Measurements from ENCODE around the gene PET117.

The PET117 gene

DNA sequence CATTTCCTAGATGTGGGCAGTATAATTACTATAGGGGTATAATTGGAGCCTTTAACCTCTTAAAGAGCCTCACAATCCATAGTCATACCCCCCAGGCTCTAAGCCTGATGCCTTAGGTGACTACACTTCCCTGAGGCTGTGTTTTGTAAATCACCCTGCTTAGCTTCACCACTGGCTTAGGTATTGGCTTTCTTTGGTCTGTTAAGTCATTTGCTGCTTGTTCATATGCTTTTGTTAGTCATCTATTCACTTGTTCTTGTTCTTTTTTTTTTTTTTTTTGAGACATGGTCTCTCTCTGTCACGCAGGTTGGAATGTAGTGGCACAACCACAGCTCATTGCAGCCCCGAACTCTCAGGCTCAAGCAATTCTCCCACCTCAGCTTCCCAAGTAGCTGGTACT is 26.7 kb downstream of the PET117 start:
- Histone ChIP-seq H3K4me2 (ENCODE audit: low read length) (no peak overlapping the region), H3K4me3 (ENCODE audit: low read length) (no peak overlapping the region), H3K4me1 (ENCODE audit: control insufficient read depth, low read length) (no peaks in the 10 kb centered on the region), H4K20me1 (ENCODE audit: control insufficient read depth, insufficient read depth, low read depth, low read length) (0 out of 2 replicates have a peak, but pooled peaks cover 2% of the 10 kb centered on the region), H3K27me3 (ENCODE audit: control insufficient read depth, low read length) (no peaks in the 10 kb centered on the region), H3K27ac (ENCODE audit: low read depth, low read length) (no peak overlapping the region), H3K9me2 (replicated peaks; ENCODE audit: control insufficient read depth, low read length) (no peaks in the 10 kb centered on the region), H3K36me3 (ENCODE audit: control insufficient read depth, low read length) (peaks cover 79% of the 10 kb centered on the region), H3K9me3 (ENCODE audit: control insufficient read depth, insufficient read depth, low read length) (no peaks in the 10 kb centered on the region), H3K79me2 (ENCODE audit: control insufficient read depth, low read length) (peaks cover 53% of the 10 kb centered on the region), H3F3A (ENCODE audit: control insufficient read depth, insufficient read depth) (no peaks in the 10 kb centered on the region)
- TF ChIP-seq, protein P1, sequence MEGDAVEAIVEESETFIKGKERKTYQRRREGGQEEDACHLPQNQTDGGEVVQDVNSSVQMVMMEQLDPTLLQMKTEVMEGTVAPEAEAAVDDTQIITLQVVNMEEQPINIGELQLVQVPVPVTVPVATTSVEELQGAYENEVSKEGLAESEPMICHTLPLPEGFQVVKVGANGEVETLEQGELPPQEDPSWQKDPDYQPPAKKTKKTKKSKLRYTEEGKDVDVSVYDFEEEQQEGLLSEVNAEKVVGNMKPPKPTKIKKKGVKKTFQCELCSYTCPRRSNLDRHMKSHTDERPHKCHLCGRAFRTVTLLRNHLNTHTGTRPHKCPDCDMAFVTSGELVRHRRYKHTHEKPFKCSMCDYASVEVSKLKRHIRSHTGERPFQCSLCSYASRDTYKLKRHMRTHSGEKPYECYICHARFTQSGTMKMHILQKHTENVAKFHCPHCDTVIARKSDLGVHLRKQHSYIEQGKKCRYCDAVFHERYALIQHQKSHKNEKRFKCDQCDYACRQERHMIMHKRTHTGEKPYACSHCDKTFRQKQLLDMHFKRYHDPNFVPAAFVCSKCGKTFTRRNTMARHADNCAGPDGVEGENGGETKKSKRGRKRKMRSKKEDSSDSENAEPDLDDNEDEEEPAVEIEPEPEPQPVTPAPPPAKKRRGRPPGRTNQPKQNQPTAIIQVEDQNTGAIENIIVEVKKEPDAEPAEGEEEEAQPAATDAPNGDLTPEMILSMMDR (IDR thresholded peaks at IDR 0.05; ENCODE audit: low read depth, low read length, poor library complexity, severe bottlenecking) = no peak

- Histone ChIP-seq H3K27ac (ENCODE audit: low read depth, low read length) (no peak overlapping the region), H3K36me3 (ENCODE audit: control insufficient read depth, low read length) (peaks cover 78% of the 10 kb centered on the region), H3K4me2 (ENCODE audit: low read length) (no peak overlapping the region), H3K9me2 (replicated peaks; ENCODE audit: control insufficient read depth, low read length) (no peaks in the 10 kb centered on the region), H3K9me3 (ENCODE audit: control insufficient read depth, insufficient read depth, low read length) (no peaks in the 10 kb centered on the region), H3K79me2 (ENCODE audit: control insufficient read depth, low read length) (peaks cover 63% of the 10 kb centered on the region), H3K4me3 (ENCODE audit: low read length) (no peak overlapping the region), H3K27me3 (ENCODE audit: control insufficient read depth, low read length) (no peaks in the 10 kb centered on the region), H3K4me1 (ENCODE audit: control insufficient read depth, low read length) (no peaks in the 10 kb centered on the region), H3F3A (ENCODE audit: control insufficient read depth, insufficient read depth) (no peaks in the 10 kb centered on the region), H4K20me1 (ENCODE audit: control insufficient read depth, insufficient read depth, low read depth, low read length) (0 out of 2 replicates have a peak, but pooled peaks cover 2% of the 10 kb centered on the region)
- TF ChIP-seq EZH2phosphoT487 (IDR thresholded peaks at IDR 0.05; ENCODE audit: borderline replicate concordance, low read length) = no peak
- TF ChIP-seq, protein P1 (IDR thresholded peaks at IDR 0.05; ENCODE audit: low read depth, low read length, poor library complexity, severe bottlenecking) = no peak
Observed at GRCh38 chr20:18165553-18165952, 27.9 kb downstream of the PET117 start.

DNA sequence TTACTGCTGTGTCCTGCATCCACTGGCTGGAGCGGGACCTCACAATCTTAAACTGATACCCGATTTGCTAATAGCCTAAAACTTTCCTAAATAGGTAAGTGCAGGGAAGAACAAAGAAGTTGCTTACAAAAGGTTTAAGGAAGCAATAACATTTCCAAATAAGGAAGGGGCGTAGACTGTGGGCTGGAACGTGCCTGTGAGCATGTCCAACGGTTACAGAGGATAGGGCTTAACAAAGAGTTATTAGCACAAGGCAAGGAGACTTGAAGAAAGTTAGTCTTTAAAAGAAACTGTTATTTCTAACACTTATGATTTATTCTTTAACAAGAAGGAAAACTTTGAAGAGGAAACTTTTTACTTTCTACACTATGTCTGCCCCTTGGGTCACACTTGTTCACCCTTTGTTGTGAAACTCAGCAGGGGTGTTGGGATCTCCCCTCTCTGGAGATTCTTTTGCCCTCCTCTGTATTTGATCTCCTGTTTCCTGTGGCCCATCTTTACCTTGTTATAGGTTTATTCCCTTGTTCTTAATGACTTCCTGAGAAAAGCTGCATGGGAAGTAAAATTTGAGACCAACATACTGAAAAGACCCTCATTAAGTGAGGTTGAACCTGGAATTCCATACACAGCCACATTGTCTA is 28.7 kb downstream of the PET117 start:
- H3K79me2 ChIP-seq (ENCODE audit: control insufficient read depth, low read length) = peaks cover 70% of the 10 kb centered on the region
- no peak overlapping the region for H3K27ac ChIP-seq (ENCODE audit: low read depth, low read length)
- no peaks in the 10 kb centered on the region for H3K9me3 ChIP-seq (ENCODE audit: control insufficient read depth, insufficient read depth, low read length)
- H3K4me3 ChIP-seq (ENCODE audit: low read length) = no peak overlapping the region
- no peak for TF ChIP-seq EZH2phosphoT487 (IDR thresholded peaks at IDR 0.05; ENCODE audit: borderline replicate concordance, low read length)
- H3K4me2 ChIP-seq (ENCODE audit: low read length) = no peak overlapping the region
- H3K27me3 ChIP-seq (ENCODE audit: control insufficient read depth, low read length) = no peaks in the 10 kb centered on the region
- peaks cover 82% of the 10 kb centered on the region for H3K36me3 ChIP-seq (ENCODE audit: control insufficient read depth, low read length)
- H3K9me2 ChIP-seq (replicated peaks; ENCODE audit: control insufficient read depth, low read length) = no peaks in the 10 kb centered on the region
- H3K4me1 ChIP-seq (ENCODE audit: control insufficient read depth, low read length) = no peaks in the 10 kb centered on the region
- no peaks in the 10 kb centered on the region for H3F3A ChIP-seq (ENCODE audit: control insufficient read depth, insufficient read depth)
- 0 out of 2 replicates have a peak, but pooled peaks cover 2% of the 10 kb centered on the region for H4K20me1 ChIP-seq (ENCODE audit: control insufficient read depth, insufficient read depth, low read depth, low read length)

DNA sequence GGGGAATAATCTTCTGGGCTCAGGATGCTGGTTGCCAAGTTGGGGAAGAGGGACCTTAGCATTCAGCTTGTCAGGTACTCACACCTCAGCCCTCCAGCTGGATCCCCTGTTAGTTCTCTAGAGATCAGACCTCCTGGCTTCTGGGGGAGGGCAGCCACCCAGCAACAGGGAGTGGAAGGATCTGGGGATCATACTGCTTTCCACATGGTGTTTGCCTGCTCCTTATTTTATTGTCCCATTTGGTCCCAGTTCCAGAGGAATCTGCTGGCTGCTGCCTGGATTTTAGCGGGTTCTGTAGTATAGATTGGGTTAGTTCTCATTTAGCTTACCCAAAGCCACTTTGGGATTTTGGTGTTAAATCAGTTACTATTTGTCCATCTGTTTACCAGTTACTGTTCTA is 29.3 kb downstream of the PET117 start:
- H3K79me2 ChIP-seq (ENCODE audit: control insufficient read depth, low read length) = peaks cover 75% of the 10 kb centered on the region
- H3K36me3 ChIP-seq (ENCODE audit: control insufficient read depth, low read length) = peaks cover 79% of the 10 kb centered on the region
- H3K27me3 ChIP-seq (ENCODE audit: control insufficient read depth, low read length) = no peaks in the 10 kb centered on the region
- H3K4me2 ChIP-seq (ENCODE audit: low read length) = no peak overlapping the region
- H3K4me3 ChIP-seq (ENCODE audit: low read length) = no peak overlapping the region
- no peaks in the 10 kb centered on the region for H3K9me3 ChIP-seq (ENCODE audit: control insufficient read depth, insufficient read depth, low read length)
- H3K4me1 ChIP-seq (ENCODE audit: control insufficient read depth, low read length) = no peaks in the 10 kb centered on the region
- no peaks in the 10 kb centered on the region for H3F3A ChIP-seq (ENCODE audit: control insufficient read depth, insufficient read depth)
- H4K20me1 ChIP-seq (ENCODE audit: control insufficient read depth, insufficient read depth, low read depth, low read length) = 0 out of 2 replicates have a peak, but pooled peaks cover 2% of the 10 kb centered on the region
- no peak for TF ChIP-seq EZH2phosphoT487 (IDR thresholded peaks at IDR 0.05; ENCODE audit: borderline replicate concordance, low read length)
- TF ChIP-seq, protein P1 (IDR thresholded peaks at IDR 0.05; ENCODE audit: low read depth, low read length, poor library complexity, severe bottlenecking) = no peak
- no peaks in the 10 kb centered on the region for H3K9me2 ChIP-seq (replicated peaks; ENCODE audit: control insufficient read depth, low read length)
- no peak overlapping the region for H3K27ac ChIP-seq (ENCODE audit: low read depth, low read length)
